ENCODE results near the gene RABEP1.

GRCh38 chr17:5354310-5354709 lies 72.2 kb downstream of the RABEP1 start:
- no peak for TF ChIP-seq CTCF (IDR thresholded peaks at IDR 0.05)
- TF ChIP-seq POLR2A (IDR thresholded peaks at IDR 0.05), result no peak

Data from uterus (tissue), 2 donors.